ENCODE results near the gene PIM1. TPM values are rescaled to one million over a fixed set of nuclear protein-coding genes. Genes with fewer than 3 reads are reported as not detected.
"Not testable (repeated sequence)": the region's sequence is repeated elsewhere in the genome, so short reads cannot be mapped to it uniquely, and the experiment has no call there.

The PIM1 gene
- total RNA-seq, 1 experiment from 2014 or later, result 8.9 TPM

GRCh38 chr6:37182736-37183590, 13.0 kb downstream of the PIM1 start:
- Histone ChIP-seq H3K4me3 (ENCODE audit: low read depth, low read length, poor library complexity, severe bottlenecking) (no peak overlapping the region), H3K27ac (ENCODE audit: low read depth, low read length, poor library complexity, severe bottlenecking) (no peak overlapping the region), H3K36me3 (ENCODE audit: insufficient read depth, low read length, poor library complexity, severe bottlenecking) (no peaks in the 10 kb centered on the region), H3K9me3 (ENCODE audit: low read depth, low read length, poor library complexity, severe bottlenecking) (no peaks in the 10 kb centered on the region), H3K27me3 (replicated peaks; ENCODE audit: insufficient read depth, low read depth, low read length, poor library complexity) (no peaks in the 10 kb centered on the region), H3K4me1 (ENCODE audit: insufficient read depth, low read length, poor library complexity, severe bottlenecking) (no peaks in the 10 kb centered on the region)
- intact Hi-C loops (cut with micrococcal nuclease; ENCODE audit: unreplicated experiment), result no loop called here
- ChIA-PET POLR2A (ENCODE audit: low non-redundant PET) (no interaction called here), CTCF (no interaction called here)
- DNase-seq (ENCODE audit: low spot score), result no peak
- TF ChIP-seq CTCF (conservative IDR thresholded peaks at IDR 0.05; ENCODE audit: low read depth, low read length), result no peak
- no peak for TF ChIP-seq EZH2 (IDR thresholded peaks at IDR 0.05; ENCODE audit: borderline replicate concordance, low read depth, low read length, poor library complexity, severe bottlenecking)
- BruUV-seq (replicated peaks), result no TSS peak

- H3K4me1 ChIP-seq (ENCODE audit: insufficient read depth, low read length, poor library complexity, severe bottlenecking); intact Hi-C loops (cut with micrococcal nuclease; ENCODE audit: unreplicated experiment); H3K36me3 ChIP-seq (ENCODE audit: insufficient read depth, low read length, poor library complexity, severe bottlenecking); H3K4me3 ChIP-seq (ENCODE audit: low read depth, low read length, poor library complexity, severe bottlenecking); H3K9me3 ChIP-seq (ENCODE audit: low read depth, low read length, poor library complexity, severe bottlenecking); POLR2A ChIA-PET (ENCODE audit: low non-redundant PET); BruUV-seq (replicated peaks); CTCF ChIA-PET; H3K27me3 ChIP-seq (replicated peaks; ENCODE audit: insufficient read depth, low read depth, low read length, poor library complexity); H3K27ac ChIP-seq (ENCODE audit: low read depth, low read length, poor library complexity, severe bottlenecking); DNase-seq (ENCODE audit: low spot score): not testable (repeated sequence)
Observed at GRCh38 chr6:37185949-37186720, 16.2 kb downstream of the PIM1 start.

GRCh38 chr6:37187321-37188022, 17.5 kb downstream of the PIM1 start:
- ChIA-PET POLR2A (ENCODE audit: low non-redundant PET) (no interaction called here), CTCF (no interaction called here)
- TF ChIP-seq CTCF (conservative IDR thresholded peaks at IDR 0.05; ENCODE audit: low read depth, low read length) (no peak), EZH2 (IDR thresholded peaks at IDR 0.05; ENCODE audit: borderline replicate concordance, low read depth, low read length, poor library complexity, severe bottlenecking) (no peak)
- BruUV-seq (replicated peaks), result no TSS peak
- H3K27ac ChIP-seq (ENCODE audit: low read depth, low read length, poor library complexity, severe bottlenecking), result no peak overlapping the region
- intact Hi-C loops (cut with micrococcal nuclease; ENCODE audit: unreplicated experiment), result no loop called here
- no peaks in the 10 kb centered on the region for H3K36me3 ChIP-seq (ENCODE audit: insufficient read depth, low read length, poor library complexity, severe bottlenecking)
- H3K27me3 ChIP-seq (replicated peaks; ENCODE audit: insufficient read depth, low read depth, low read length, poor library complexity), result no peaks in the 10 kb centered on the region
- no peak overlapping the region for H3K4me3 ChIP-seq (ENCODE audit: low read depth, low read length, poor library complexity, severe bottlenecking)
- no peaks in the 10 kb centered on the region for H3K4me1 ChIP-seq (ENCODE audit: insufficient read depth, low read length, poor library complexity, severe bottlenecking)
- DNase-seq (ENCODE audit: low spot score), result no peak
- H3K9me3 ChIP-seq (ENCODE audit: low read depth, low read length, poor library complexity, severe bottlenecking), result no peaks in the 10 kb centered on the region

Measured in A673 (cell line).